GM18498 (cell line): ENCODE results near the gene FASTKD2.

Experiments used
- ATAC-seq: cut with Tn5 transposase; IDR thresholded peaks from one replicate; pipeline ENCODE4 v1.9.1; 2021; ENCODE audit warnings: mild to moderate bottlenecking, moderate library complexity; ENCODE audit not compliant: unreplicated experiment

The FASTKD2 gene

DNA sequence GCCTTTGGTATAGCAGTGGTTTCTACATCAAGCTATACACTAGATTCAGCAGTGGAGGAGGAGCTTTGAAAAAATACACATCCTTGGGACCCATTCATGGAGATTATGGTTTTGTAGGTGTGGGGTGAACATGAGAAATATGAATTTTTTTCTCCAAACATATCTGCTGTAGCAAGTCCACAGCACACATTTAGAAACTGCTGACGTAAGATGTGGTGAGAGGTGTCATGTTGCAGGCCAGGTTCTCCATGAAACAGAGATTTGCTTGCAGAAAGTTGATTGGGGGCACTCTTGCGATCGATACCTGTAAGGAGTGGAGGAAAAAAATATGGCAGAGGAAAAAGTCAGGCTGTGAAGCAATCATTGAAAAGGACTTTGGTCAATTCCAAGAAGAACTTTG is 67.9 kb downstream of the FASTKD2 start:
- no peak for ATAC-seq

DNA sequence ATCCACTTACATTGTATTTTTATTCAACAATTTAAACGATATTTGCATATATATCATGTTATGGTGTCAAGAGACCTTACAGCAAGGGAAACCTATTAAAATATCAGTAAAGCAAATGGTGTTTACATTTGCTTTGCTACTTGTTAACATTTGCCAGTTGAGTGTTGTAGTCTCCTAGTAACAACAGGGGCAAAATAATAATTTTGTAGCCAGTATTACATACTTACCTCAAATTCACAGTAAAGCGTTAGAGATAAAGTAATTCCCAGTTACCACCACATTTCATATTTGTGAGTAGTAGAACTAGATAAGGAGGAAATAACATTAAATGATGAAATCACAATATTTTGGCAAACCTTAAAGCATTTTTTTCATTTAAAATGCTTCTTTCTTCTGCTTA is 71.3 kb downstream of the FASTKD2 start:
- no peak for ATAC-seq

DNA sequence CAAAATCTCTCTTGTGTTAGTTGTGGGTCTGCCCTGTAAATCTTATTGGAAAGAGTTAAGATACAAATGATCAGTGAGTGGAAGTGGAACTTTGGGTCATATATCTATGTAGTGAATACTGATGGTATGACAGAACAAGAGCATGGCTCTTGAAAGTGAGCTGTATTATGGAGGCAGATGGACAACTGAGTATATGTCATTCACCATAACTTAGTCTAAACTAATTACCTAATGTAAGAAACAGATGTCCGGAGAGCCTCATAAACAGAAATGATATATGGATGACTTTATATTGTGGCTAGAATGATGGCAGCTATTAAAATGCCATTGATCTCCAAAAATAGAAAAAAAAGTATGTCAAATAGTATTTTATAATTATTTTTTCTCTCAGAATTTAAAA is 72.4 kb downstream of the FASTKD2 start:
- no peak for ATAC-seq

DNA sequence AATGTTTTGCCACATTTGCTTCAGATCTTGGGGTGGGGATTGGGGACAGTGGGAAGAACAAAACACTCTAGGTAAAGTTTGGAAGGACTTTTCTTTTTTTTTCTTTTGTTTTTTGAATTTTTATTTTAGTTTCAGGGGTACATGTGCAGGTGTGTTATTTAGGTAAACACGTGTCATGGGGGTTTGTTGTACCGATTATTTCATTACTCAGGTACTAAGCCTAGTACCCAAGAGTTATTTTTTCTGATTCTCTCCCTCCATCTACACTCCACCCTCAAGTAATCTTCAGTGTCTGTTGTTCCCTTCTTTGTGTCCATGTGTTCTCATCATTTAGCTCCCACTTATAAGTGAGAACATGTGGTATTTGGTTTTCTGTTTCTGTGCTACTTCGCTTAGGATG is 73.3 kb downstream of the FASTKD2 start:
- ATAC-seq = no peak

DNA sequence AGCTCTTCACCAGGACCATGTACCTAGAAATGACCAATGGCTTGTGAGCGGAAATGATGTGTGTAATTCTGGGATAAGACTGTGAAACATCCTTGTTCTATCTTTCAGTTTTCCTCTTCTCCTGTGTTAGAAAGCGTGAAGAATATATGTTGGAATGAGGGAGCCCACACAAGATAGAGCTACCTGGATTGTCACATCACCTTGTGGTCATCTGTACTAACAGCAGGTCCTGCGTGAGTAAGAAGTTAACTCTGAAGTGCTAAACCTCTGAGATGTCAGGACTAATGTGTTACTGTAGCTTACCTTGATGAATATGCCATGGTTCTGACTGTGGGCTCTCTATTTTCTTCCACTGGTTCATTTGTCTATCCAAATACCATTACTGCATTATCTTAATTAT is 75.6 kb downstream of the FASTKD2 start:
- ATAC-seq = no peak
